ENCODE data around the gene WWOX.

- TF ChIP-seq CTCF (IDR thresholded peaks at IDR 0.05) (no peak), POLR2A (IDR thresholded peaks at IDR 0.05) (no peak), POLR2AphosphoS5 (IDR thresholded peaks at IDR 0.05) (no peak), EP300 (IDR thresholded peaks at IDR 0.05) (no peak)
These were observed 422.9 kb downstream of the WWOX start for GRCh38 chr16:78522327-78522726.
